GM19463 (cell line): Measurements from ENCODE around the gene BRD4.
A peak's percentile ranks its signal among the peaks of the same experiment; 100 is the strongest.

Source experiments
- ATAC-seq: cut with Tn5 transposase; IDR thresholded peaks from one replicate; pipeline ENCODE4 v1.9.1; 2021; ENCODE audit warnings: mild to moderate bottlenecking, moderate library complexity; ENCODE audit not compliant: unreplicated experiment

The BRD4 gene

DNA sequence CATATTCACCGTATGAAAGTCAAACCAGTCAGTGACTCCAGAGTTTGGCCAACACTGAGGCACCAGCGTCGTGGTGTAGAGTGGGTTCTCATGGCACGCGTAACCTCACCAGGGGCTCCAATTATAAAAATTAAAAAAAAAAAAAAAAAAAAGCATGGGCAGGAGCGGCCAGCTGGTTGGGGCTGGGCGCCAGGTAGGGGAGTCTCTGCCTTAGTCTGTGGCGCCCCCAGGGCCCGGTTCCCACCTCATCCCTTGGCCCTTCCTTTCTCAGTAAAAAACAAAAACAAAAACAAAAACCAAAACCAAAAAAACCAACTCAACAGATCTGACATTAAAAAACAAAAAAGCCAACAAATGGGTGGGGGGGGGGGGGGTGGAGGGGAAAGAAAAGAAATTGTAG, 95.5 kb downstream of the BRD4 start:
- no peak for ATAC-seq

DNA sequence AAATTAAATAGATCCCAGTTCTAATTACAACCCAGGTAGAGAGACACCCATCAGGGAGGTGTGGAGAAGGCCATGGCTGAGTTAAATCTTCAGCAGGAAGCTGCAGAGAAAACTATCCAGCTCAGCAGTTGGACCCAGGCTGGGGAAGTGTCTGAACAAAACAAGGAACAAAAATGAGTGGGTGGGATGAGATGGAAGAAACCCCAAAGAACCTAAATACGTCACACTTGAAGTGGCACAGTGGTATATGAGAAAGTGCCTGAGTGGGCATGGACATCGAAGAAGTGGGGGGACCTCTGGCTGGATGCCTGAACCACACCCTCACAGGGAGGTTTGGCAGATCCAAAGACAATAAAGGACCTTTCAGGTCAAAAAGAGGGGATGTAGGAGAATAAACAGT, 96.6 kb downstream of the BRD4 start:
- ATAC-seq, result no peak

DNA sequence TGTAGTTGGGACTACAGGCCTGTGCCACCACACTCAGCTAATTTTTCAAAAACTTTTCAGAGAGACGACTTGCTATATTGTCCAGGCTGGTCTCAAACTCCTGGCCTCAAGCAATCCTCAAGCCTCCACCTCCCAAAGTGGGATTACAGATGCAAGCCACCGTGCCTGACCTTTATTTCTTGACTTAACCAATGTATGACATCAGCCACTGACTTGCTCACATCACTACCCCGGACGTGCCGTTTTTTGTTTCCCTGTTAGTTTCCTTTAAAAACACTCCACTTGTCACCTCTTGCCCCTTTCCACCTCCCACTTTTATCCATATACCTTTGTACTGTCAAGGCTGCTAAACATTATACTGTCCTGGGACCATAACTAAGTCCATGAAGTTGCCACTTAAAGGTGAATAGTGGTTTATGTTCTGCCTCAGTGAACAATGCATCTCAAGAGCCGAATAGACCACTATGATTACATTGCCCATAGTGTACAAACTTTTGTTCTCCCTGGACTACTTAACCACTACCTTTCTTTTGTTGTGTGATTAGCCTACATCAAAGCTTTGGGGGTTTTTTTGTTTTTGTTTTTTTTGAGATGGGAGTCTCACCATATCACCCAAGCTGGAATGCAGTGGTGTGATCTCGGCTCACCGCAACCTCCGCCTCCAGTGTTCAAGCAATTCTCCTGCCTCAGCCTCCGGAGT, 97.8 kb downstream of the BRD4 start:
- no peak for ATAC-seq

DNA sequence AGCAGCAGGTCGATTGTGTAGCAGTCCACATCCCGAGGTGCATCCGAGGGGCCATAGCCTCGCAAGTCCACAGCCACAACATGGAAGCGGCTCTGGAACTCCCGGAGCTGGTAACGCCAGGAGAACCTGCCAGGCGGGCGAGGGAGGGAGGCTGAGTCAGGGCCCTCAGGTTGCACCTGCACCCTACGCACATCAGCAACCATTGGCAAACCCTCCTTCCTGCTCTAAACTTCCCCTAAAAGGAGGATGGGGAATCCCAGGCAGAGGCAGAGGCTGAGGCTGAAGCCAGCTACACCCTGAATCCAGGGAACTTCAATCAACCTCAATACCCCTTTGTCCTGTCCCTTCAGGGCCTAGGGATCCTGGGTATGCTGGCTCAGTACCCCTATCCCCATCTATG, 101.1 kb downstream of the BRD4 start:
- ATAC-seq, result no peak

DNA sequence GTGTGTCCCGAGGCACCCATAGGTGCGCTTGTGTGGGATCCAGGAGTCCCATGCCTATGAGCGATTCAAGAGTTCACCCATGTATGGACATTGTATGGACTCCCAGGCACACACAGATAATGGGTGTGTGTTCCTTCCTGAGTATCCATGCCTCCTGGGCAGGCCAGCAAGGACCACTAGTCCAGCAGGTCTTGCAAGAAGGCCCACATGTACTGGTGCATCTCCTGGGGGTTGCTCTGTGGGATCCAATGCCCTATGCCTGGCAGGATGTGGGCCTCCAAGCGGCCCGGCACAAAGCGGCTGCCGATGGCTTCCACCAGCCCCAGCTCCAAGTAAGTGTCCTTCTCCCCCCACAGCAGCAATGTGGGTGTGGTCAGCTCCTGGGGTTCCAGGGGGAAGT, 105.1 kb downstream of the BRD4 start:
- ATAC-seq, result no peak

DNA sequence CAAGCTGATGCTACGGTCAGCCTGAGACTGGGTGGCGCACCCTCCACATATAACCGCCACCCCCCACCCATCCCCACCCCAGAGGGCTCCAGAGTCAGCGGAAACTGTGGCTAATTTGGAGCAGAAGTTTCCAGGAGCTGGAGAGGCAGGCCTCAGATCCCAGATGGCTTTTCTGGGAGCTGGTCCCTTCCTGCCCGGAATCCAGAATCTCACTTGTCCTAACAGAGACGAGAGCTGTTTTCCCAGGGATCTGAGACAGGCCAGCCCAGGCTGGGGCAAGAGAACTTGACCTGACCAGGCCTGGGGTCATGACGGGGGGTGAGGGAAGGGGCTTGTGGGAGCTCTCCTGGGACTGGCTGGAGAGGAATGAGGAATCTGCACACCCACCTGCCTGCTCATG, 106.6 kb downstream of the BRD4 start:
- no peak for ATAC-seq

DNA sequence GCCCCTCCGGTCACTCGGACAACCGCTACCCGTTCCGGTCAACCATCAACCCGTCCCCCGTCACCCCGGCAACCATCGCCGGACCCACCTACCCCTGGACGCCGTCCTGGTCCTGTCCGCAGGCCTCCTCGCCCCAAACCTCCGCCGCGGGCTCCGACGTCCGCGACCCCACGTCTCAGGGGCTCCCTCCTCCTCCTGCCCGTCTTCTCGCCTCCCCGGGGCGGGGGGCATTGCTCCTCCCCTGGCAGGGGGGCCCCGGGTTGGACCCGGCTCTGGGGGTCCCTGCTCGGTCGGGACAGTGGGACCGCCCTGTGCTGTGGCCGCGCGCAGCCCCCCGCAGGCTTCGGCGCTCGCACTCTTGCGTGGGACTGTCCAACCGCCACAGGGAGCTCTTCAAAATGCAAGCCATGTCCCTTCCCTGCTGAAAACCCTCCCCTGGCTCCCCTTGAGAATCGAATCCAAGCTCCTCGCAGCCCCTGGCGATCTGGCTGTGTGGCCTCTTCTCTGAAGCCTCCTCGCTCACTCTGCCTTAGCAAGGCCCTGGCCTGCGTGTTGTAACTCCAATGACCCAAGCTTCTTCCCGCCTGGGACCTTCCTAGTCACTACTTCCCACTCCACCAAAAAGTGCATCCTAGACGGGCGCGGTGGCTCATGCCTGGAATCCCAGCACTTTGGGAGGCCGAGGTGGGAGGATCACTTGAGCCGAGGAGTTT, 108.5 kb downstream of the BRD4 start:
- ATAC-seq, result peak; percentile 12

DNA sequence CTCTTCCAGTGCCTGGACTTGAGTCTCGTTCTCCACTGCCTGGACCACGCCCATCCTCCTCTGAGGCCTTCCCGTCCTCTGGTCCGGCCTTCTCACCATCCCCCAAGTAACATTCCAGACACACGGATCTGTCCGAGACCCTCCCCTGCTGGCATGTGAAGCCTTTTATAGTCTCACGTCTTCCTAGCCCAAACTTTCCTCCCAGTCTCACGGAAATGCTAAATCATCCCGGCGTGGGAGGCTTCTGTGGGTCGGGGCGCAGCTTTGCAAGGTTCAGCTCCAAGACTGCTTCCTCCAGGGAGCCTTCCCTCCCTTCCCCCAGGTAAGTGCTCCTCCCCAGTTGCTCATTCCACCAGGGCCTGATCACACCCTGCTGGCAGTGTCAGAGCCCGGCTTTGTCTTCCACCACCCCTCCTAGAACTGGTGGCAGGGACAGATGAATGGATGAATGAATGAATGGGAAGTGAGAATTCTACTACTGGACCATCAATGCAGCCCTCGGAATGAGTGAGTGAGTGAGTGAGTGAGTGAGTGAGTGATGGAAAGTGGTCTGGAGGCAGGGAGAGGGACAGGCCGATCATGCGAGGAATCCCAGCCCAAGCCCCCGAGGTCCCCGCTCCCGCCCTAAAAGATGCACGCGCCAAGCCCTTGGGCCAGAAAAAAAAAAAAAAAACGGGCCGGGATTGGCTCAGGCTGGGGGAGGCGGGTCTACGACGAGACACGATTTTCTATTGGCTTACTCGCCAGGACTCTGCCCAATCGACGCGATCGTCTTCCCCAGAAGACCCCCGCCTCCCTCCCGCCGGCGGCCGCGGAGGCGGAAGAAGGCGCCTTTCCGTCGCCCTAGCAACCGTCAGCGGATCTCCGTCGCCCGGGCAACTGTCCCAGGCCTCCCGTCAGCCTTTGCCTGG, 109.3 kb downstream of the BRD4 start:
- ATAC-seq, result peak; percentile 84

DNA sequence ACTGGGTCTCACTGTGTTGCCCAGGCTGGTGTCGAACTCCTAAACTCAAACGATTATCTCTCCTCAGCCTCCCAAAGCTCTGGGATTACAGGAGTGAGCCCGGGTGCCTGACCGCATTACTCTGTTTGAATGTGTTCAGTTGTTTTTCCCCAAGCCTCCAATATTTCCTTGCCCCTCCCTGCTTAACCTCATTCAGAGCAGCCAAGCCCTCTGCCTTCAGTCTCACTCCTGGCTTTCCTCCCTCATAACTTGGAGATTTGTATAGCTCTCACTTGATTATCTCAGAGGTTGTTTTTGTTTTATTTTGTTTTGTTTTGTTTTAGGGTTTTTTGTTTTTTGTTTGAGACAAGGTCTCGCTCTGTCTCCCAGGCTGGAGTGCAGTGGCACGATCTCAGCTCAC, 111.5 kb downstream of the BRD4 start:
- no peak for ATAC-seq

DNA sequence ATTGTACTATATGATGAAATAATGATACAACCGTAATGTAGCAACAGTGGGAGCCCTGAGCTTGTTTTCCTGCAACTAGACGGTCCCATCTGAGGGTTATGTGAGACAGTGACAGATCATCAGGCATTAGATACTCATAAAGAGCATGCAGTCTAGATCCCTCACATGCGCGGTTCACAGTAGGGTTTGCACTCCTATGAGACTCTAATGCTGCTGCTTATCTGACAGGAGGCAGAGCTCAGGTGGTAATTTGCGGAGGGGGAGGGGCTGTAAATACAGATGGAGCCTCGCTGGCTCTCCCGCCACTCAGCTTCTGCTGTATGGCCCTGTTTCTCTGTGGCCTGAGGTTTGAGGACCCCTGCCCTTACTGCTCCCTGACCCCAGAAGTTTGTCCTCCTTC, 113.8 kb downstream of the BRD4 start:
- ATAC-seq, result no peak

DNA sequence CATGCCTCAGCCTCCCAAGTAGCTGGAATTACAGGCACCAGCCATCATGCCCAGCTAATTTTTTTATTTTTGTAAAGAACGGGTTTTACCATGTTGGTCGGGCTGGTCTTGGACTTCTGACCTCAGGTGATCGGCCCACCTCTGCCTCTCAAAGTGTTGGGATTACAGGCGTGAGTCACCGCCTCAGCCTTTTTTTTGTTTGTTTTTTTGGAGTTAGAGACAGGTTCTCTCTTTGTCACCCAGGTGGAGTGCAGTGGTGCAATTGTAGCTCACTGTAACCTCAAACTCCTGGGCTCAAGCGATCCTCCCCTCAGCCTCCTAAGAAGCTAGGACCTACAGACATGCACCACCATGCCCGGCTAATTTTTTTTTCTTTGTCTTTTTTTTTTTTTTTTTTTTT, 116.0 kb downstream of the BRD4 start:
- ATAC-seq, result no peak

DNA sequence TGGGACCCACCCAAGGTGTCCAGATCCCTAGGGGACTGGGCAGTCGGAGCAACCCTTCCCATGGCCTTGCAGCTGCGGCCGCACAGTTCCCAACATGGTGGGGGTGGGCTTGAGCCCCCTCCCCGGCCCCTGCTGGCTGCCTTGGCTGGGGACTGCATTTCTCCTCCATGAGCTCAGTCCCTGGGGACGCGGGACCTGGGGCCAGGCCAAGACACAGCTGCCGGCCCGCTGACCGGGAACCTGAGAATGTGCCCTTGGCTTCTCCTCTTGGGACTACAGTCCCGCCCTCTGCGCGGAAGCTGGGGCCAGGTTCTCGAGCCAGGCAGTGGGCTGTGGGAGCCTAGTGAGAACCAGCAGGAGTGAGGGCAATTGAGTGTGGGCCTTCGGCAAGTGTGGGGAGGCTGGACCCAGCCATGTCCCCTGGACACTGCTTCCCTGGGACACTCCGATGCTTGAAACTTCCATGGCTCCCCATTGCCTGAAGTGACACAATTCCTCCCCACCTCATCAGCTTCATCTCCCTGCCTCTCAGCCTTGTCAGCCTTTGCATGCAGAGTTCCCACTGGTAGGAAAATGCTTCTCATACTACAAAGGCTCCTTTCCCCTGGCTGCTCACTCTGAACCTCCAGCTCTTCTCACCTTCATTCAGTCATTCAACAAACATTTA, 118.5 kb downstream of the BRD4 start:
- ATAC-seq, result no peak

DNA sequence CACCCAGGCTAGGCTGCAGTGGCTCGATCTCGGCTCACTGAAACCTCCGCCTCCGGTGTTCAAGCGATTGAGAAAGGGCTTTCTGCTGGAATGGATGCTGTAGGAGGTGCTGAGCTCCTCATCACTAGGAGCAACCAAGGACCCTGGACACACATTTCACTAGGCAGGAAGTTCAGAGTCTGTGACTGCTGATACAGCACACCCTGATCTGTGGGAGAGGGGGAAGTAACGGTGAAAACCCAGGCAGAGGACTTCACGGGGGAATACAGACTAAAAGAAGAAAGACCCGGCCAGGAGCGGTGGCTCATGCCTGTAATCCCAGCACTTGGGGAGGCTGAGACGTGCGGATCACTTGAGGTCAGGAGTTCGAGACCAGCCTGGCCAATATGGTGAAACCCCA, 119.6 kb downstream of the BRD4 start:
- ATAC-seq, result no peak

DNA sequence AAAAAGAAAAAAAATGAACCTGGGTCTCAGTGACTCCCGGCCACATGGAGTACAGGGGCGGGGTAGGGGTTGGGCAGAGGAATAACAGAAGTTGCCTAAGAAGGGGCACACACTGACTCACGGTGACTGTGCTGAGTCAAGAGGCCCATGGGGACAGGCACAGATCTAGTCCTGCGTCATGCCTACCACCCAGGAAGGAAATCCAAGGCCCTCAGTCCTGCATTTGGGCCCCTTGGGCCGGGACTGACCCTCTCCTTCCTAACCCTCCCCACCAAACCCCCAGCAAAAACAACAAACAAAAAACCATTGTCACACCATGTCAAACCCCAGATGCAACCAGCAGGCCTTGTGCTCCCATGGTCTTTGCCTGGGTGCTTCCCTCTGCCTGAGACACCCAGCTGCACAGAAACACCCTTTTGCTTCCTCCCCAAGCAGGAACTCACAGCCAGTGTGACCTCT, 122.0 kb downstream of the BRD4 start:
- no peak for ATAC-seq

DNA sequence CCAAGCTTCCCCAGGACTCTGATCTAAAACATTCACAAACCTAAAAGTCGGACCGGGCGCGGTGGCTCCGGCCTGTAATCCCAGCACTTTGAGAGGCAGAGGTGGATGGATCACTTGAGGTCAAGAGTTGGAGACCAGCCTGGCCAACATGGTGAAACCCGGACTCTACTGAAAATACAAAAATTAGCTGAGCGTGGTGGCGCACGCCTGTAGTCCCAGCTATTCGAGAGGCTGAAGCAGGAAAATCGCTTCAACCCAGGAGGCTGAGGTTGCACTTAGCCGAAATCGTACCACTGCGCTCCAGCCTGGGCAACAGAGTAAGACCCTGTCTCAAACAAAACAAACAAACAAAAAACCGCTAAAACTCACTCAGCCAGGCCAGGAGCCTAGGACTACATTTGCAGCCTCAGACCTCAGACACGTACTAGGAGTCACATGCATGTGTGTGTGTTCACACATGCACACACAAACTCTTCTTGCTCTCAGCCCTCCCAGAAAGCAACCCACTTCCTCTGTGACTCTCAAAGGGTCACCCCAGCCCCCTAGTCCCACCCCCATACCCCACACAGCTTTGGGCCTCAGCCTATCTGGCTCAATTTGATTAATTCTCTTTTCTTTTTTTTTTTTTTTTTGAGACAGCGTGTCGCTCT, 130.8 kb downstream of the BRD4 start:
- no peak for ATAC-seq

DNA sequence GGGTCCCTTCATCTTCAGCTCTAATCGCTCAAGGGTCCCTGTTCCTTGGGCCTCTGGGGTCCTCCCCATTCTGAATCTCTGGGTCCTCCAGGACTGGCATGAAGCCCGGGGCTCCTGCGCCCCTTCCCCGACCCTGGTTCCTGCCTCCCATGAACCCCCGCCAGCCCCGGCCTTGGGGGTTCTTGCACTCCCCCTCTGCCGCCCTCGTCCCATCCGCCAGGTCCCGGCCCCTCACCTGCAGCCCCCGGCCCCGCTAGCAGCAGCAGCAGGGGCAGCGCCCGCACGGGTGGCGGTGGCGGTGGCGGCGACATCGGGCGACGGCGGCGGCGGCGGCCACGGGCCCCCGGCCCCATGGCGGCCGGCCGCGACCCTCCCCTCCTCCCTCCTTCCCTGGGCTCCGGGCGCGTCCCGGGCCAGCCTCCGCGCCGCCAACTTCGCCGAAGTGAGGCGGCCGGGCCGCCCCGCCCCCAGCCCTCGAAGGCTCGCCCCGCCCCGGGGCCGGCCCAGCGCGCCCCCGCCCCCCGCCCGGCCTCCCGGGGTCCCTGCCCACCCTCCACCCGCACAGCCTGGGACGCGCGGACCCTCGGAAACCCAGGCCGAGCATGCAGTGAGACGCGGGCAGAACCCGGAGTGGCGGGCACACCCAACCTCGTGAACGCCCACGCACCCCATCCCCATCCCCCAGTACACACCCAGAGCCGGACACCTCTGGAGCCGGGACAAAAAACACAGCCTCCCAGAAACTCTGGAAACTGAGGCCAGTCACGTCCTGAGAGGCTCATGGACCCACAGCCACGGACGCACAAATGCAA, 131.6 kb downstream of the BRD4 start, which contains the start of gene NOTCH3:
Gene NOTCH3 (minus strand): TSS at position 443 of the 812 bp plus-strand sequence. CDS start 90 bp downstream, at position 353.
- ATAC-seq, result no peak

DNA sequence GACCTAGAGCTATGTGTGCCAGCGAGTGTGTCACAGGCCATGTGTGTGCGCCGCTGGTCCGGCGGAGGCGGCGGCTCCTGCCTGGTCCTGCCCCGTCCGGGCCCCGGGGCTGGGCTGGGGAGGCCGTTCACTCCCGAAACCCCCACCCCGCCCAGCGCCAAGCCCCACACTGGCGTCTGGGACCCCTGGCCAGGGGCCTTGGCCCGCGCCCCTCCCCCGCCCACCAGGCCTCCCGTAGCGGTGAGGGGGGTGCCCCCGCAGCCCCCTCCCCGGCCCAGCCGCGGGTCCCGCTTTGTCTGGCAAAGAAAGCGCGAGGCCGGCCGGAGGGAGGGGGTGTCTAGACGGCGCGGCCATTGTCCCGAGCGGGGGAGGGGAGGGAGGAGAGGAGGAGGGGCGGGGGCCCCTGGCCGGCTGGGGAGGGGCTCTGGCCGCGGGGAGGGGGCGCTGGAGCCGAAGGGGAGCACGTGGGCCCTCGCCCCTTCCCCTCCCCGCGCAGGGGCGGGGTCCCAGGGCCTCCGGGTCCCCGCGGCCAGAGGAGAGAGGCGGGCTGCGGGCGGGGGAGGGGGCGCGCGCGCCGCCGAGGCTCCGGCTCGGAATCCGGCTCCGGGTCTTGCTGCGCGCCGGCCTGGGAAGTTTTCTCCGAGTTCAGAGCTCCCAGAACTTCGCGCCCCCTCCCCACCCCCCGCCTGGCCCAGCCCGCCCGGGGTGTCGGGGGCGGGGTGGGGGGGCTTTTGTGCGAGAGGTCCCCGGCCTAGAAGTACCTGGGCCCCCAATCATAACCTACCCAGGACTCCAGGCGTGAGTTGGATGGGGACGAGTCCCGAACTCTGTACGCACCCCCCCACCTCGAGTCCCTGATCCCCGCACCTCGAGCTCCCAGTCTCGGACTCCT, 132.4 kb downstream of the BRD4 start:
- ATAC-seq, result no peak

DNA sequence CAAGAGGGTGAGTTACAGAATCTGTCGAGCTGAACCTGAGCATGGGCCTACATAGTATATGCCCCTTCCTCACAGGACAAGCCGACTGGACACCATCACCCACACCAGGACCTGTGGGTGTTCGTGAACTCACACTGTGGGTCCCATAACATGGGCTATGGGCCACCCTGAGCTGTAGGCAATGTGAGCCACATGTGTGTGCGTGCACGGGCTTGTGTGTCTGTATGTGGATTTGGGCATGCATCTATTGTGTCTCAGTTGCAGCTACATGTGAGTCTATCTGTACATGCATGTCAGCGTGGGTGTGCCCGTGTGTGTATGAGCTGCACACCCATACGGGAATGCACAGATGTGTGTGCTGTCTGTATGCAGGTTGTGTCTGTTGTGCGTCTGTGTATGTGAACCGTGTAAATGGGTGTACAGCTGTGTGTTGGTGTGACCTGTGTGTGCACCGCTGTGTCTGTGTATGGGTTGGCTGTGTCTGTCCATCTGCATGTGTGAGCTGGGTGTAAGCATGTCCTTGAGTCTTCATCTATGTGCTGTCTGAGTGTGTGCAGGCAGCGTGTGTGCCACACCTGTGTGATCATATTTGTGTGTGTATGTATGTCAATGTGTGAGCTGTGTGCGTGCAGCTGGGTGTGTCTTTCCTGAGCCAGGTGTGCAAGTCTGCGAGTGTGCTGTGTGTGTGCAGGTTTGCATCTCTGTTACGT, 133.2 kb downstream of the BRD4 start:
- ATAC-seq, result no peak
